ENCODE results near the gene CKAP2L. TPM values are rescaled to one million over a fixed set of nuclear protein-coding genes. Genes with fewer than 3 reads are reported as not detected.

CKAP2L gene
- total RNA-seq, result 1.5 TPM

GRCh38 chr2:112764071-112765044 is at the start of gene CKAP2L:
Gene CKAP2L (minus strand): TSS chr2:112764609. CDS start chr2:112764598, 11 bp downstream.
- DNase-seq (ENCODE audit: low spot score), result peak; percentile 98

- DNase-seq (ENCODE audit: low spot score), result no peak
Measured at GRCh38 chr2:112813280-112813966, 49.0 kb upstream of the CKAP2L start.

GRCh38 chr2:112812318-112813267 is 48.2 kb upstream of the CKAP2L start:
- DNase-seq (ENCODE audit: low spot score), result no peak

- DNase-seq (ENCODE audit: low spot score), result no peak
Measured at GRCh38 chr2:112811841-112812306, 47.5 kb upstream of the CKAP2L start.

GRCh38 chr2:112811276-112811831 is 46.9 kb upstream of the CKAP2L start:
- DNase-seq (ENCODE audit: low spot score), result no peak

GRCh38 chr2:112809112-112809511 is 44.7 kb upstream of the CKAP2L start:
- no peak for DNase-seq (ENCODE audit: low spot score)

- DNase-seq (ENCODE audit: low spot score), result no peak
Measured at GRCh38 chr2:112807233-112807807, 42.9 kb upstream of the CKAP2L start.

GRCh38 chr2:112805542-112805941 is 41.1 kb upstream of the CKAP2L start:
- DNase-seq (ENCODE audit: low spot score), result no peak

- no peak for DNase-seq (ENCODE audit: low spot score)
Measured at GRCh38 chr2:112803691-112804521, 39.5 kb upstream of the CKAP2L start.

GRCh38 chr2:112800881-112801583 is 36.6 kb upstream of the CKAP2L start:
- DNase-seq (ENCODE audit: low spot score), result no peak

GRCh38 chr2:112798979-112799975 is 34.9 kb upstream of the CKAP2L start:
- DNase-seq (ENCODE audit: low spot score), result no peak

- no peak for DNase-seq (ENCODE audit: low spot score)
Measured at GRCh38 chr2:112796486-112796885, 32.1 kb upstream of the CKAP2L start.

- peak; percentile 32 for DNase-seq (ENCODE audit: low spot score)
Measured at GRCh38 chr2:112795774-112796173, 31.4 kb upstream of the CKAP2L start.

GRCh38 chr2:112794841-112795240 is 30.4 kb upstream of the CKAP2L start:
- DNase-seq (ENCODE audit: low spot score), result peak; percentile 73

GRCh38 chr2:112794131-112794733 is 29.8 kb upstream of the CKAP2L start:
- DNase-seq (ENCODE audit: low spot score), result peak; percentile 70

- DNase-seq (ENCODE audit: low spot score), result no peak
Measured at GRCh38 chr2:112793449-112793978, 29.1 kb upstream of the CKAP2L start.

- DNase-seq (ENCODE audit: low spot score), result no peak
Measured at GRCh38 chr2:112792419-112792818, 28.0 kb upstream of the CKAP2L start.

Measured in mucosa of gallbladder (tissue), 1 donor.